OCI-LY1 (cell line): ENCODE measurements around the gene COPRS.

Experiments used
- H2AFZ ChIP-seq: fragments of 200-600 bp; sonication (generic), shearing (Covaris generic); 2 replicates; pipeline ENCODE4 v1.6.0; 2014; ENCODE audit warnings: antibody characterized with exemption, mild to moderate bottlenecking, low read length
- H3F3A ChIP-seq: fragments of 200-600 bp; sonication (generic), shearing (Covaris generic); 2 replicates; pipeline ENCODE4 v1.6.0; 2014; ENCODE audit warnings: mild to moderate bottlenecking, antibody characterized with exemption, low read length, moderate library complexity; ENCODE audit not compliant: insufficient read depth
- H3K27ac ChIP-seq: fragments of 200-600 bp; sonication (generic); 2 replicates; pipeline ENCODE4 v1.5.1; 2014; ENCODE audit warnings: low read length, mixed run types, mild to moderate bottlenecking, low read depth; ENCODE audit not compliant: poor library complexity, severe bottlenecking
- H3K27me3 ChIP-seq: fragments of 200-600 bp; sonication (generic); 2 replicates; pipeline ENCODE4 v1.6.0; 2014; ENCODE audit warnings: antibody characterized with exemption, mild to moderate bottlenecking, low read length, moderate library complexity; ENCODE audit not compliant: insufficient read depth
- H3K36me3 ChIP-seq: fragments of 200-600 bp; sonication (generic); 2 replicates; pipeline ENCODE4 v1.6.1; 2014; ENCODE audit warnings: mild to moderate bottlenecking, antibody characterized with exemption, low read length, moderate library complexity, mixed read lengths; ENCODE audit not compliant: insufficient read depth
- H3K4me1 ChIP-seq: fragments of 200-600 bp; sonication (generic); 2 replicates; pipeline ENCODE4 v1.5.1; 2014; ENCODE audit warnings: mild to moderate bottlenecking, low read length, moderate library complexity; ENCODE audit not compliant: insufficient read depth, severe bottlenecking
- H3K4me2 ChIP-seq: fragments of 200-600 bp; sonication (generic), shearing (Covaris generic); 2 replicates; pipeline ENCODE4 v1.6.1; 2014; ENCODE audit warnings: low read length
- H3K4me3 ChIP-seq: fragments of 200-600 bp; sonication (generic); 2 replicates; pipeline ENCODE4 v1.5.1; 2014; ENCODE audit warnings: low read length, low read depth, mild to moderate bottlenecking, mixed read lengths; ENCODE audit not compliant: poor library complexity, severe bottlenecking
- H3K79me2 ChIP-seq: fragments of 200-600 bp; shearing (Covaris generic); 2 replicates; pipeline ENCODE4 v1.6.1; 2016; ENCODE audit warnings: mixed run types, low read length, mixed read lengths; ENCODE audit not compliant: insufficient read depth
- H3K9ac ChIP-seq: fragments of 200-600 bp; sonication (generic), shearing (Covaris generic); 2 replicates; pipeline ENCODE4 v1.6.1; 2014; ENCODE audit warnings: mild to moderate bottlenecking, low read length, mixed read lengths
- H3K9me2 ChIP-seq: fragments of 200-600 bp; sonication (generic), shearing (Covaris generic); 2 replicates; pipeline ENCODE4 v1.6.1; 2014; ENCODE audit warnings: low read depth, mild to moderate bottlenecking, low read length, mixed read lengths
- H3K9me3 ChIP-seq: fragments of 200-600 bp; shearing (Covaris generic); 2 replicates; pipeline ENCODE4 v1.6.1; 2014; ENCODE audit warnings: low read length, mixed read lengths
- H4K20me1 ChIP-seq: fragments of 200-600 bp; sonication (generic), shearing (Covaris generic); 2 replicates; pipeline ENCODE4 v1.6.0; 2016; ENCODE audit warnings: mild to moderate bottlenecking, low read length; ENCODE audit not compliant: insufficient read depth
- EZH2 ChIP-seq: fragments of 200-600 bp; sonication (generic), shearing (Covaris generic); IDR thresholded peaks from 2 replicates; pipeline ENCODE4 v1.8.0; 2017; ENCODE audit warnings: borderline replicate concordance, mixed run types, mild to moderate bottlenecking, antibody characterized with exemption, low read length, moderate library complexity, mixed read lengths
- TF ChIP-seq, protein P1 (sequence below): fragments of 200-600 bp; sonication (generic), shearing (Covaris generic); IDR thresholded peaks from 2 replicates; pipeline ENCODE4 v1.5.1; 2017; ENCODE audit warnings: mild to moderate bottlenecking, antibody characterized with exemption, low read length, moderate library complexity, mixed read lengths

COPRS gene

GRCh38 chr17:31903401-31903800 lies 44.4 kb upstream of the COPRS start:
- peaks cover 13% of the 10 kb centered on the region for H3K36me3 ChIP-seq
- no peaks in the 10 kb centered on the region for H3K27me3 ChIP-seq
- H3K4me2 ChIP-seq: no peak overlapping the region
- TF ChIP-seq EZH2: no peak
- no peak overlapping the region for H3K27ac ChIP-seq
- no peaks in the 10 kb centered on the region for H3K9me3 ChIP-seq
- H3F3A ChIP-seq: peaks cover 4% of the 10 kb centered on the region; the same call in 1 of the 2 replicates
- H3K4me3 ChIP-seq: no peak overlapping the region
- peaks cover 21% of the 10 kb centered on the region for H3K79me2 ChIP-seq
- H3K9me2 ChIP-seq: no peaks in the 10 kb centered on the region
- no peak overlapping the region for H2AFZ ChIP-seq
- peaks cover 33% of the 10 kb centered on the region for H3K4me1 ChIP-seq
- H3K9ac ChIP-seq: no peak overlapping the region
- H4K20me1 ChIP-seq: no peaks in the 10 kb centered on the region; the same call in 1 of the 2 replicates

DNA sequence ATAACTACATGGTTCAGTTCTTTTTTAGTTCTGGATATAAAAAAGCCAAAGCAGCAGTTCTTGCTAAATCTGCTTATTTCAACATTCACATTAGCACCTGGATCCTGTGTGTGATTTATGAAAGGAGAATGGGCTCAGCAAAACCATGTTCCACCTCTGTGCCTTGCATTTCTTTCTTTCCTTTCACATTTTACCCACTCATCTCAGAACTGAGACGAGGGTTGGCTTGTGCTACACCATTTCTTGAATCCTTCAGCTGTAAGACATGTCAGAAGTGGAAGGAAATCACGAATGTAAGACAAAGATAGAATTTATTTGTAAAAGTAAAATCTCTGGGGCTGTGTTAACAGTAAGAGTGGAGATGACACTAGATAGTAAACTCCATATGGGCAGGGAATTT lies 43.6 kb upstream of the COPRS start:
- Histone ChIP-seq H3K27me3 (no peaks in the 10 kb centered on the region), H3K79me2 (peaks cover 21% of the 10 kb centered on the region), H3K36me3 (peaks cover 20% of the 10 kb centered on the region), H3K9ac (no peak overlapping the region), H3K4me3 (no peak overlapping the region), H4K20me1 (no peaks in the 10 kb centered on the region; the same call in 1 of the 2 replicates), H3K4me1 (peaks cover 30% of the 10 kb centered on the region), H2AFZ (peak overlapping the region; percentile 100), H3F3A (peaks cover 4% of the 10 kb centered on the region; the same call in 1 of the 2 replicates), H3K9me3 (no peaks in the 10 kb centered on the region), H3K9me2 (no peaks in the 10 kb centered on the region), H3K27ac (peak overlapping the region; percentile 60), H3K4me2 (no peak overlapping the region)
- no peak for TF ChIP-seq EZH2
- TF ChIP-seq, protein P1, sequence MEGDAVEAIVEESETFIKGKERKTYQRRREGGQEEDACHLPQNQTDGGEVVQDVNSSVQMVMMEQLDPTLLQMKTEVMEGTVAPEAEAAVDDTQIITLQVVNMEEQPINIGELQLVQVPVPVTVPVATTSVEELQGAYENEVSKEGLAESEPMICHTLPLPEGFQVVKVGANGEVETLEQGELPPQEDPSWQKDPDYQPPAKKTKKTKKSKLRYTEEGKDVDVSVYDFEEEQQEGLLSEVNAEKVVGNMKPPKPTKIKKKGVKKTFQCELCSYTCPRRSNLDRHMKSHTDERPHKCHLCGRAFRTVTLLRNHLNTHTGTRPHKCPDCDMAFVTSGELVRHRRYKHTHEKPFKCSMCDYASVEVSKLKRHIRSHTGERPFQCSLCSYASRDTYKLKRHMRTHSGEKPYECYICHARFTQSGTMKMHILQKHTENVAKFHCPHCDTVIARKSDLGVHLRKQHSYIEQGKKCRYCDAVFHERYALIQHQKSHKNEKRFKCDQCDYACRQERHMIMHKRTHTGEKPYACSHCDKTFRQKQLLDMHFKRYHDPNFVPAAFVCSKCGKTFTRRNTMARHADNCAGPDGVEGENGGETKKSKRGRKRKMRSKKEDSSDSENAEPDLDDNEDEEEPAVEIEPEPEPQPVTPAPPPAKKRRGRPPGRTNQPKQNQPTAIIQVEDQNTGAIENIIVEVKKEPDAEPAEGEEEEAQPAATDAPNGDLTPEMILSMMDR: no peak

DNA sequence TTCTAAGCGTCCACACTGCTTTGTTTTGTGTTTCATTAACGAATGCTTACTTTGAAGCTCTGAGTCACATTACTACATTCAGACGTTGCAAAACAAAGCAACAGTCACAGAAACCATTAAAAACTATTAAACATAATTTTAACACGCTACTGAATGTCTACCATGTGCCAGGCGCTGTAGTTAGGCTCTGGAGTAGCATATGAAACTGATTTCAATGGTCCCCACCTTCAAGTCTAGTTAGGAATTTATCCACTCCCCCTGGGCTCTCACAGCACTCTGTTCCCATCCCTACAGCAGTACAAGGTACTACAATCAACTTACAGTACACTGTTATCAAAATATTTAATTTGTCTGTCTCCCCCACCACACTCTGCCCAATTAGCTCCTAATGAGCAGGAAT lies 41.8 kb upstream of the COPRS start:
- Histone ChIP-seq H3K9ac (peak overlapping the region; percentile 77), H3K27ac (no peak overlapping the region), H3K4me1 (peaks cover 22% of the 10 kb centered on the region), H3K36me3 (peaks cover 37% of the 10 kb centered on the region), H3K9me3 (no peaks in the 10 kb centered on the region), H3K79me2 (peaks cover 21% of the 10 kb centered on the region), H3K27me3 (no peaks in the 10 kb centered on the region), H3K4me3 (peak overlapping the region; percentile 78), H4K20me1 (no peaks in the 10 kb centered on the region; the same call in 1 of the 2 replicates), H3F3A (peaks cover 4% of the 10 kb centered on the region; the same call in 1 of the 2 replicates), H3K9me2 (no peaks in the 10 kb centered on the region), H2AFZ (no peak overlapping the region), H3K4me2 (peak overlapping the region; percentile 88)
- no peak for TF ChIP-seq EZH2
- TF ChIP-seq, protein P1: no peak

DNA sequence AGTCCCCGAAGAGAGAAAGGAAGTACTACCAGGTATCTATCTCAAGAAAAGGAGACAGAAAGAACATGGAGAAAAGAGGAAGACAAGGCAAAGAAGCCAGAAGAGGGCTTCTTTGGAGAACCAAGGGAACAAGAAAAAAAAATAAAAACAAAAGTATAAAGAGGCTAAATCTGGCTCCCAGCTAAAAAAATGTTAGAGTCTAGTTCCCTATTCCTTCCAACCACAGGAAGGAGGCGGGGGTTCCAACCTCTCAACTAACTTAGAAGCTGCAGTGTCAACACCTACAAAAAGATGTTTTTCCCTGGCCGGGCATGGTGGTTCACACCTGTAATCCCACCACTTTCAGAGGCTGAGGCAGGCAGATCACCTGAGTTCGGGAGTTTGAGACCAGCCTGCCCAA lies 29.1 kb upstream of the COPRS start:
- TF ChIP-seq, protein P1: no peak
- TF ChIP-seq EZH2: no peak
- H3K9me2 ChIP-seq: no peaks in the 10 kb centered on the region
- H3K4me2 ChIP-seq: no peak overlapping the region
- H3K79me2 ChIP-seq: no peaks in the 10 kb centered on the region
- no peaks in the 10 kb centered on the region for H3F3A ChIP-seq
- peak overlapping the region; percentile 79 for H3K27ac ChIP-seq
- no peak overlapping the region for H3K9ac ChIP-seq
- no peak overlapping the region for H3K4me3 ChIP-seq
- peaks cover 34% of the 10 kb centered on the region for H3K4me1 ChIP-seq
- peaks cover 81% of the 10 kb centered on the region for H3K36me3 ChIP-seq
- H4K20me1 ChIP-seq: no peaks in the 10 kb centered on the region
- H2AFZ ChIP-seq: no peak overlapping the region
- H3K9me3 ChIP-seq: no peaks in the 10 kb centered on the region
- H3K27me3 ChIP-seq: no peaks in the 10 kb centered on the region
